Measurements from ENCODE around the gene GOLPH3. TPM values are rescaled to one million over a fixed set of nuclear protein-coding genes. Genes with fewer than 3 reads are reported as not detected.
"Not testable (repeated sequence)": the region's sequence is repeated elsewhere in the genome, so short reads cannot be mapped to it uniquely, and the experiment has no call there.

Gene GOLPH3
- total RNA-seq, 3 donors from 2014 or later: 83.2 to 100 (median 87.8) TPM

DNA sequence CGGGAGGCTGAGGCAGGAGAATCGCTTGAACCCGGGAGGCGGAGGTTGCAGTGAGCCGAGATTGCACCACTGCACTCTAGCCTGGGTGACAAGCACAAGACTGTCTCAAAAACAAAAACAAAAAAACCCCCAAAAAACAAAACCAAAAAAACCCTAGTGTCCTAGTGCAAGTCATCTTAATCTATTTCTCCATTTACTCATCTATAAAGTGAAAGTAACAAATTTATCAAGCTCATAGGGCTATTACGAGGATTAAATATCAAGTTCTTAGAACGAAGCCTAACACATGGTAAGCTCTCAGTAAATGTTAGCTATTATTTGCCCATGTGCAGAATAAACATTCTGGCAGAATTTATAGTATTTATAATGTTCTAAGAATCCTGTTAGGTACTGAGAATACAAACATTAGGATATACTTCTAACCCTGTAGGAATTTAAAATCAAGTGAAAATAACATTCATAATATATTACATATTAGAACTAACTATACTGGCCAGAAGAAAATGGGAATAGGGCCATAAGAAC, 45.0 kb downstream of the GOLPH3 start:
- H3K27ac ChIP-seq: no peak overlapping the region
- H3K4me1 ChIP-seq: no peaks in the 10 kb centered on the region
- H3K27me3 ChIP-seq: no peaks in the 10 kb centered on the region
- no peaks in the 10 kb centered on the region for H3K9me3 ChIP-seq
- TF ChIP-seq, protein P1, sequence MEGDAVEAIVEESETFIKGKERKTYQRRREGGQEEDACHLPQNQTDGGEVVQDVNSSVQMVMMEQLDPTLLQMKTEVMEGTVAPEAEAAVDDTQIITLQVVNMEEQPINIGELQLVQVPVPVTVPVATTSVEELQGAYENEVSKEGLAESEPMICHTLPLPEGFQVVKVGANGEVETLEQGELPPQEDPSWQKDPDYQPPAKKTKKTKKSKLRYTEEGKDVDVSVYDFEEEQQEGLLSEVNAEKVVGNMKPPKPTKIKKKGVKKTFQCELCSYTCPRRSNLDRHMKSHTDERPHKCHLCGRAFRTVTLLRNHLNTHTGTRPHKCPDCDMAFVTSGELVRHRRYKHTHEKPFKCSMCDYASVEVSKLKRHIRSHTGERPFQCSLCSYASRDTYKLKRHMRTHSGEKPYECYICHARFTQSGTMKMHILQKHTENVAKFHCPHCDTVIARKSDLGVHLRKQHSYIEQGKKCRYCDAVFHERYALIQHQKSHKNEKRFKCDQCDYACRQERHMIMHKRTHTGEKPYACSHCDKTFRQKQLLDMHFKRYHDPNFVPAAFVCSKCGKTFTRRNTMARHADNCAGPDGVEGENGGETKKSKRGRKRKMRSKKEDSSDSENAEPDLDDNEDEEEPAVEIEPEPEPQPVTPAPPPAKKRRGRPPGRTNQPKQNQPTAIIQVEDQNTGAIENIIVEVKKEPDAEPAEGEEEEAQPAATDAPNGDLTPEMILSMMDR (IDR thresholded peaks at IDR 0.05): no peak
- TF ChIP-seq POLR2A (IDR thresholded peaks at IDR 0.05): no peak
- no peak for TF ChIP-seq POLR2AphosphoS5 (IDR thresholded peaks at IDR 0.05)
- no peak overlapping the region for H3K4me3 ChIP-seq
- DNase-seq (ENCODE audit: low spot score in 2 of 2): no peak
- no peaks in the 10 kb centered on the region for H3K36me3 ChIP-seq
- intact Hi-C loops (cut with DNase I; ENCODE audit: low total_unique reads): no loop called here

DNA sequence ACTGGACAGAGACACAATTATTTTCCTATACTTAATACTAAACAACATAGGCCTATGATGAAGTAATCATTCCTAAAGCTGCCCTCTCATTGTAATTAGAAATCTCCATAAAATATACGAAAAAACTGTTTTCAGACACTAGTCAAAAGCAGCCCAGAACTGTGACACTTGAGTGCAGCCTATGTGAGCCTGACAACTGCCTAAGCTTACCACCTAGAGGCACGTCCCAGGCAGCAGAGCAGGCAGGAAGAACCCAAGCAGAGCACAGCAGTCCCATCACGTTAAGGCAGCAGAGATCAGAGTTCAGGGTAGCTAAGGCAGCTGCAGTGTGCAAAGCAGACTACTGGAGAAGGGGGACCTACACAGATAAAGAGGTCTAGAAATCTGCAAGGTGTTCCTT, 46.4 kb downstream of the GOLPH3 start:
- Histone ChIP-seq H3K27me3 (no peaks in the 10 kb centered on the region), H3K36me3 (no peaks in the 10 kb centered on the region), H3K4me1 (no peaks in the 10 kb centered on the region), H3K4me3 (no peak overlapping the region), H3K9me3 (no peaks in the 10 kb centered on the region), H3K27ac (no peak overlapping the region)
- TF ChIP-seq POLR2AphosphoS5 (IDR thresholded peaks at IDR 0.05) (no peak), POLR2A (IDR thresholded peaks at IDR 0.05) (no peak)
- TF ChIP-seq, protein P1 (IDR thresholded peaks at IDR 0.05): no peak
- intact Hi-C loops (cut with DNase I; ENCODE audit: low total_unique reads): no loop called here
- DNase-seq (ENCODE audit: low spot score in 2 of 2): no peak

DNA sequence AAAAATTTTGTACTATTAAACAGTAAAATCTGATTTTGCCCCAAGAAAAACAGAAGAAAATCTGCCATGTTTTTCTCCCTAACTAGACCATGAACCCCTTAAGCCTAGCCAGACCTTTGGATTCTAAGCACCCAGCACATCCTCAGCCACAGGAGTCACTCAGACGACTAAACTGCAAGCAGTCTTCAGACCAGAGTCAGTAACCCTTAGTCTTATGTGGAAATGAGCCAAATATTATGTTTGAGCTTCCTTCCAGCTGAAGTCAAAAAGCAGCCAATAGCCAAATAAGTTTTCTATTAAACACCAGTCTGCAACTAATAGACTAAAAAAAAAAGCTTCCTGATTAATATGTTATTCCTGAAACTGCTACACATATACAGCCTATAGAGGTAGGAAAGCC, 47.4 kb downstream of the GOLPH3 start:
- no peak for DNase-seq (ENCODE audit: low spot score in 2 of 2)
- no peak overlapping the region for H3K4me3 ChIP-seq
- intact Hi-C loops (cut with DNase I; ENCODE audit: low total_unique reads): no loop called here
- H3K4me1 ChIP-seq: no peaks in the 10 kb centered on the region
- no peaks in the 10 kb centered on the region for H3K36me3 ChIP-seq
- TF ChIP-seq POLR2AphosphoS5 (IDR thresholded peaks at IDR 0.05) (no peak), POLR2A (IDR thresholded peaks at IDR 0.05) (no peak)
- TF ChIP-seq, protein P1 (IDR thresholded peaks at IDR 0.05): no peak
- no peak overlapping the region for H3K27ac ChIP-seq
- H3K27me3 ChIP-seq: no peaks in the 10 kb centered on the region
- no peaks in the 10 kb centered on the region for H3K9me3 ChIP-seq

DNA sequence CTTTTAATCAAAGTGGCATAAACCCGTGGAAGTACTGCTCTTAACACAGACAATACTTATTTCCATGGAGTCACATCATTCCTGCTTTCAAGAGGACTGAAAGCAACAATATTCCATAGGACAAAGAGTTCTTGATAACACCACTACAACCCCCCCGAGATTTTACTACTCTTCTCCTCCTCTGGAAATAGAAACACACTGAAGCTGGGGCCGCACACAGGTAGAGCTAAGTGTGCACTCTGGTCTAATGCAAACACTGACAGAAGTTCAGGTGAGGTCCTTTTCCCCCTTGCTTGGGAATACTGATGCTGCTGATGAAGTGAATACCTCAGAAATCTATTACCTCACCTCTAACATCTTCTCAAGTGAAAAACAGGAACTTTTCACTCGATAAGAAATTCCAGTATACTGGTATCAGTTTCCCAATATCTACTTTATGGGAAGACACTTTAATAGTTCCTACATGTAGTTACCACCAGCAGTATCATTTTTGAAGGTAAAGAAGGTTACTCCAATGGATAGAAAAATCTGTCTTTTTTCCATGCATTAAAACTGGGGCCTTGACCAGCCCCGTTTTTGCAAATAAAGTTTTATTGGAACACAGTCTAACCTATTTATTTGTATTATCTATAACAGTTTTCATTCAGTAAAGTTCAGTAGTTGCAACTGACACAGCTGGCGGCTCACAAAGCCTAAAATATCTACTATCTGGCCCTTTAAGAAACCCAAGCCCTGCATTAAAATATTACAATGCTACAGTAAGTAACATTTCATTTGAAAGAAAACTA, 50.0 kb downstream of the GOLPH3 start:
- no peak for DNase-seq (ENCODE audit: low spot score in 2 of 2)
- intact Hi-C loops (cut with DNase I; ENCODE audit: low total_unique reads): no loop called here
- Histone ChIP-seq H3K27me3 (no peaks in the 10 kb centered on the region), H3K9me3 (no peaks in the 10 kb centered on the region), H3K4me3 (no peak overlapping the region), H3K36me3 (no peaks in the 10 kb centered on the region), H3K4me1 (no peaks in the 10 kb centered on the region), H3K27ac (no peak overlapping the region)
- TF ChIP-seq, protein P1 (IDR thresholded peaks at IDR 0.05): no peak
- TF ChIP-seq POLR2AphosphoS5 (IDR thresholded peaks at IDR 0.05) (no peak), POLR2A (IDR thresholded peaks at IDR 0.05) (no peak)

DNA sequence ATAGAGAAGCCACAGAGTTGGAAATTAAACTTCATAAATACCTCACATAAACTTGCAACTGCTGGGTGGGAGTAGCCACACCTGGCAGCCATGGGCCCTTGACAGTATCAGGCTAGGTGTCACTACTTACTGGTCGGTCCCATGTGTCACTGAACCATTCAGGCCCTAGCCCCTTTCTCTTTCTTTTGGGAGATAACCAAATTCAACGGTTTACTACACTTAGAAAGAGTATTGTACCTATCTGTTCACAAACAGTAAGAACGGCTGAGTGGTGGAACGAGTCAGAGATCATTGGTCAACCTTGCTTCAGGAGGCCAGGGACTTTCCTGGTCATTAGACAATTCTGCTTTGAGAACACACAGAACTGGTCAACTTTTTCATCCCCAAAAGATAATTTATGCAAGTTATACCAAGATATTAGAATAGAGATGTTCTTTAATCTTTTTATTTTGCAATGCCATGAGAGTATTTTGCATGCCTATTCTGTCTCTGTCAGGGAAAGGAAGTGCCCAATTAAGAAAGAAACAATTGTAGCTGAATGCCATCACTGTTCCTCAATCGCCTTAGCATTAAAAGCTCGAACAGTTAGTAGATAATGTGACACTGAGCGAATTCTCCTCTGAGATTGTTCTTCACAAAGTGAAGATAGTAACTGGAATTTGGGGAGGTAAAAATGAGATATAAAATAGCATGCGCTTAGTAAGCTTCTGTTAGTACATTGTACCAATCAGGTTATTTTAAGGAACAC, 50.9 kb downstream of the GOLPH3 start:
- Histone ChIP-seq H3K4me3 (no peak overlapping the region), H3K27me3 (no peaks in the 10 kb centered on the region), H3K36me3 (no peaks in the 10 kb centered on the region), H3K27ac (no peak overlapping the region), H3K4me1 (no peaks in the 10 kb centered on the region), H3K9me3 (no peaks in the 10 kb centered on the region)
- no peak for DNase-seq (ENCODE audit: low spot score in 2 of 2)
- TF ChIP-seq, protein P1 (IDR thresholded peaks at IDR 0.05): no peak
- TF ChIP-seq POLR2A (IDR thresholded peaks at IDR 0.05) (no peak), POLR2AphosphoS5 (IDR thresholded peaks at IDR 0.05) (no peak)
- intact Hi-C loops (cut with DNase I; ENCODE audit: low total_unique reads): no loop called here

DNA sequence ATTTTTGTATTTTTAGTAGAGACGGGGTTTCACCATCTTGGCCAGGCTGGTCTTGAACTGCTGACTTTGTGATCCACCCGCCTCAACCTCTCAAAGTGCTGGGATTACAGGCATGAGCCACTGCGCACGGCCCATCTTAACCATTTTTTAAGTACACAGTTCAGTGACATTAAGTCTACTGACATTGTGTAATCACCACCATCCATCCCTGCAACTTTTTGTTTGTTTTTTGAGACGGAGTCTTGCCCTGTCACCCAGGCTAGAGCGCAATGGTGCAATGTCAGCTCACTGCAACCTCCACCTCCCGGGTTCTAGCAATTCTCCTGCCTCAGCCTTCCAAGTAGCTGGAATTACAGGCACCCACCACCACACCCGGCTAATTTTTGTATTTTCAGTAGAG, 55.2 kb downstream of the GOLPH3 start:
- not testable (repeated sequence) for H3K27me3 ChIP-seq

More for the DNA sequence above, 55.2 kb downstream of the GOLPH3 start:
- H3K4me3 ChIP-seq; H3K9me3 ChIP-seq; H3K36me3 ChIP-seq; DNase-seq (ENCODE audit: low spot score in 2 of 2); H3K4me1 ChIP-seq; H3K27ac ChIP-seq; intact Hi-C loops (cut with DNase I; ENCODE audit: low total_unique reads): not testable (repeated sequence)
